Esophagus muscularis mucosa (tissue), 4 donors: ENCODE measurements around the gene NDFIP1. TPM values are rescaled to one million over a fixed set of nuclear protein-coding genes. Genes with fewer than 3 reads are reported as not detected.
A peak's percentile ranks its signal among the peaks of the same experiment; 100 is the strongest.

Experiments used
- DNase-seq: peaks from one replicate; pipeline ENCODE4 v3.0.0-alpha.2; 2017; ENCODE audit errors: extremely low spot score
- H3K27ac ChIP-seq, 4 donors: fragments of 200-600 bp; sonication (generic); replicated peaks in 1 of 4; 1 replicate in 3 of 4; 2 replicates in 1 of 4; pipeline ENCODE4 v1.5.1; 2016 to 2019; ENCODE audit warnings: mild to moderate bottlenecking in 1 of 4
- H3K27me3 ChIP-seq, 4 donors: fragments of 200-600 bp; sonication (generic); one replicate each; pipeline versions ENCODE4 v1.5.1 to v1.6.0; 2016 to 2019
- H3K36me3 ChIP-seq, 4 donors: fragments of 200-600 bp; sonication (generic); one replicate each; pipeline ENCODE4 v1.5.1; 2016 to 2019
- H3K4me1 ChIP-seq, 4 donors: fragments of 200-600 bp; sonication (generic); one replicate each; pipeline ENCODE4 v1.5.1; 2016 to 2019
- H3K4me3 ChIP-seq, 4 donors: fragments of 200-600 bp; sonication (generic); 1 replicate in 2 of 4; 2 replicates in 2 of 4; pipeline ENCODE4 v1.5.1; 2016 to 2019; ENCODE audit warnings: mild to moderate bottlenecking in 4 of 4, moderate library complexity in 1 of 4
- H3K9me3 ChIP-seq, 4 donors: fragments of 200-600 bp; sonication (generic); 1 replicate in 3 of 4; 2 replicates in 1 of 4; pipeline ENCODE4 v1.5.1; 2016 to 2019
- CTCF ChIP-seq, 3 experiments: fragments of 200-600 bp in 2 of 3; fragments of 450-650 bp in 1 of 3; sonication (generic) in 2 of 3; IDR thresholded peaks; one replicate each; pipeline ENCODE4 v1.5.1; 2017 to 2019; ENCODE audit warnings: antibody characterized with exemption in 3 of 3, mild to moderate bottlenecking in 2 of 3, moderate library complexity in 1 of 3
- EP300 ChIP-seq: sonication (generic); formaldehyde crosslinking; IDR thresholded peaks from one replicate; pipeline ENCODE4 v1.6.1; 2017; ENCODE audit warnings: antibody characterized with exemption
- POLR2A ChIP-seq: fragments of 450-650 bp; IDR thresholded peaks from one replicate; pipeline ENCODE4 v1.6.1; 2017; ENCODE audit warnings: antibody characterized with exemption, moderate library complexity, mild to moderate bottlenecking, low read depth
- POLR2AphosphoS5 ChIP-seq, 2 donors: sonication (generic); formaldehyde crosslinking; IDR thresholded peaks; one replicate each; pipeline ENCODE4 v1.6.1; 2017; ENCODE audit warnings: antibody characterized with exemption in 2 of 2
- WGBS: methylation state at CpG from one replicate; pipeline ENCODE4 v1.1.5; 2018; 5-methylcytosine and 5-hydroxymethylcytosine counted together
- intact Hi-C: fragments of 100-400 bp; cut with DNase I; formaldehyde crosslinking; loops from one replicate; pipeline ENCODE4 v1.15.1; 2023
- total RNA-seq, 4 donors: library from RNA; depleted of rRNA; stranded (reverse); fragments of >200 nt; gene quantifications; one replicate each; pipeline versions ENCODE4 v1.1.0 to v1.2.1, GENCODE V29; 2016

The NDFIP1 gene
- total RNA-seq, 4 donors from 2014 or later = 57.8 to 169 (median 101) TPM

- intact Hi-C loops = no loop called here
- H3K36me3 ChIP-seq = peaks cover 0 to 16% (median 3%) of the 10 kb centered on the region in 4 donors
- H3K27me3 ChIP-seq = no peaks in the 10 kb centered on the region
- H3K4me1 ChIP-seq = peaks cover 46 to 86% (median 65%) of the 10 kb centered on the region in 4 donors
- TF ChIP-seq POLR2A = no peak
- no peak for TF ChIP-seq POLR2AphosphoS5 (IDR thresholded peaks at IDR 0.05)
- no peak for TF ChIP-seq EP300
- no peak for TF ChIP-seq CTCF (IDR thresholded peaks at IDR 0.05)
- DNase-seq = no peak
- peak overlapping the region in 1 of 4 donors; percentile 15 for H3K27ac ChIP-seq
- H3K4me3 ChIP-seq = no peak overlapping the region
- WGBS = 55% methylated on average over 5 of the region's 5 CpGs
- no peaks in the 10 kb centered on the region for H3K9me3 ChIP-seq
Measured at GRCh38 chr5:142117579-142118151, 9.1 kb downstream of the NDFIP1 start.

DNA sequence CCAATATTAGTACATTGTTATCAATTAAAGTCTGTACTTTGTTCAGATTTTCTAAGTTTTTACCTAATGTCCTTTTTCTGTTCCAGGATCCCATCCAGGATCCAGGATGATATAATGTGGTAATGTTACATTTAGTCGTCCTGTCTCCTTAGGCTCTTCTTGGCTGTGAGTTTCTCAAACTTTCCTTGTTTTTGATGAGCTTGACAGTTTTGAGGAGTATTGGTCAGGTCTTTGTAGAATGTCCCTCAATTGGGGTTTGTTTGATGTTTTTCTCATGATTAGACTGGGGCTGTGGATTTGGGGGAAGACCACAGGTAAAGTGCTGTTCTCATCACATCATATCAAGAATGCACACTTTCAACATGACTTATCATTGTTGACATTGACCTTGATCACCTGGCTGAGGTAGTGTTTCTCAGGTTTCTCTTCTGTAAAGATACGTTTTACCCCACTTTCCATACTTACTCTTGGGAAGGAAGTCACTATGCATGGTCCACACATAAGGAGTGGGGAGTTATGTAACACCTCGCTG lies 9.6 kb downstream of the NDFIP1 start:
- H3K36me3 ChIP-seq = peaks cover 0 to 16% (median 3%) of the 10 kb centered on the region in 4 donors
- H3K4me1 ChIP-seq = peaks cover 41 to 81% (median 63%) of the 10 kb centered on the region in 4 donors
- H3K27ac ChIP-seq = peak overlapping the region in 1 of 4 donors; percentile 15
- intact Hi-C loops = no loop called here
- TF ChIP-seq EP300 = no peak
- no peak for TF ChIP-seq POLR2A
- no peak for TF ChIP-seq POLR2AphosphoS5 (IDR thresholded peaks at IDR 0.05)
- no peak for TF ChIP-seq CTCF (IDR thresholded peaks at IDR 0.05)
- no peaks in the 10 kb centered on the region for H3K9me3 ChIP-seq
- H3K27me3 ChIP-seq = no peaks in the 10 kb centered on the region
- no peak overlapping the region for H3K4me3 ChIP-seq
- DNase-seq = no peak
- 65% methylated on average over 3 of the region's 3 CpGs for WGBS

- Histone ChIP-seq H3K9me3 (no peaks in the 10 kb centered on the region), H3K4me3 (no peak overlapping the region), H3K4me1 (peaks cover 37 to 75% (median 63%) of the 10 kb centered on the region in 4 donors), H3K27ac (no peak overlapping the region), H3K27me3 (no peaks in the 10 kb centered on the region), H3K36me3 (peaks cover 0 to 16% (median 3%) of the 10 kb centered on the region in 4 donors)
- no peak for DNase-seq
- intact Hi-C loops = no loop called here
- TF ChIP-seq POLR2AphosphoS5 (IDR thresholded peaks at IDR 0.05) (no peak), POLR2A (no peak), CTCF (IDR thresholded peaks at IDR 0.05) (no peak), EP300 (no peak)
Measured at GRCh38 chr5:142119051-142119625, 10.6 kb downstream of the NDFIP1 start.

- Histone ChIP-seq H3K9me3 (no peaks in the 10 kb centered on the region), H3K4me1 (peaks cover 31 to 70% (median 58%) of the 10 kb centered on the region in 4 donors), H3K36me3 (peaks cover 0 to 16% (median 3%) of the 10 kb centered on the region in 4 donors), H3K27me3 (no peaks in the 10 kb centered on the region), H3K27ac (no peak overlapping the region), H3K4me3 (no peak overlapping the region)
- DNase-seq = no peak
- 69% methylated on average over 3 of the region's 3 CpGs for WGBS
- intact Hi-C loops = no loop called here
- TF ChIP-seq CTCF (IDR thresholded peaks at IDR 0.05) (no peak), POLR2AphosphoS5 (IDR thresholded peaks at IDR 0.05) (no peak), POLR2A (no peak), EP300 (no peak)
Measured at GRCh38 chr5:142120247-142120935, 11.8 kb downstream of the NDFIP1 start.
